Frontal cortex (tissue), 4 donors: ENCODE measurements around the gene TMEM39B. TPM values are rescaled to one million over a fixed set of nuclear protein-coding genes. Genes with fewer than 3 reads are reported as not detected.
"Not testable (repeated sequence)": the region's sequence is repeated elsewhere in the genome, so short reads cannot be mapped to it uniquely, and the experiment has no call there.

Experiments
- DNase-seq, 2 donors: peaks; one replicate each; pipeline ENCODE4 v3.0.0; 2012; ENCODE audit warnings: low spot score in 2 of 2
- FAIRE-seq: peaks from 2 replicates; lab custom pipeline; 2012; peaks lifted over from hg19 to GRCh38; lab: Jason Lieb, UNC
- total RNA-seq: library from RNA; depleted of rRNA; stranded (reverse); fragments of >200 nt; gene quantifications from one replicate; pipeline ENCODE4 v1.2.3, GENCODE V29; 2014
- donor health status: control.
- donor health status: control.
- donor health status: control.

The TMEM39B gene
- total RNA-seq: 5.3 TPM

DNA sequence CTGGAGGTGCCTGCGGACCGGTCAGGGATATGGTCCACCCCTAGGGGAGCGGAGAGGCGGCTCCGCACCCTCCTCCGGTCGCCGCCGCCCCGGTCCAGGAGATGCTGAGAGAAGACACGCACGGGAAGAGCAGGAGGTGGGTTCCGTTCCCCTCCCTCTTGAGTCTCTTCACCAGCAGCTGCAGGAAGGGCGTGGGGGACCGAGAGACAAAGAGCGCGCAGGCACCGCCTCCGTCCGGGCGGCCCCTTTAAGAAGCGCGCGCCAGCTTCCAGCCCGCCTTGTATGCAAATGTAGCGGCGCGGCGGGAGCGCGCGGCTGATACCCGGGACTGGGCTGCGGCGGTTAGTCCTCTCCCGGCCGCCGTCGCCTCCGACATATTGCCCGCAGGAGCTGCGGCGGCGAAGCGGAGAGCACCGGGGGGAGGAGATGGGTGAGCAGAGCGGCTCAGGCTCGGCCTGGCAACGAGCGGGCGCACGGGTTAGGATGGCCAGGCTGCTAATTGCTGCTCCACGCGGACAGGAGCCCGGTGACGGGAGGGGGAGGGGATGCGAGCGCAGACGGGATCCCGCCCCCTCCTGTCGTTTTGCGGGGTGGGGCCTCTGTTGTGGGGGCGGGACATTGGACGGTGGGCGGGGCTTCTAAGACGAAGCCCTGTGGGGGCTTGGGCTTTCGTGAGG is at the start of gene TMEM39B:
TMEM39B (plus strand) TSS at position 318 of the 677 bp plus-strand sequence; CDS start at position 427, 109 bp downstream.
- no peak for FAIRE-seq
- DNase-seq: peak; percentile 87 to 93

- DNase-seq (no peak), FAIRE-seq (no peak)
Observed at GRCh38 chr1:32023351-32023750, 49.4 kb upstream of the TMEM39B start.

DNA sequence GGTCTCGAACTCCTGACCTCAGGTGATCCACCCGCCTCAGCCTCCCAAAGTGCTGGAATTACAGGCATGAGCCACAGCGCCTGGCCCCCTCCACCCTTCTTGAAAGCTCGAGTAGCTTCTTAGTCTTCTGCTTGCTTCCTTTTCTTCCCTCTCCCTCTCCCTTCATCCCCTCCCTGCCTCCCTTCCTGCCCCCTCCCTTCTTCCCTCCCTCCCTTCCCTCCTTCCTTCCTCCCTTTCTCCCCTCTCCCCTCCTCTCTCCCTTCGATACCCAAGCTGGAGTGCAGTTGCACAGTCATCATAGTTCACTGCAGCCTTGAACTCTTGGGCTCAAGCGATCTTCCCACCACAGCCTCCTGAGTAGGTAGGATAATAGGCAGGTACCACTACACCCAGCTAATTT is 47.2 kb upstream of the TMEM39B start:
- FAIRE-seq: no peak
- no peak for DNase-seq

DNA sequence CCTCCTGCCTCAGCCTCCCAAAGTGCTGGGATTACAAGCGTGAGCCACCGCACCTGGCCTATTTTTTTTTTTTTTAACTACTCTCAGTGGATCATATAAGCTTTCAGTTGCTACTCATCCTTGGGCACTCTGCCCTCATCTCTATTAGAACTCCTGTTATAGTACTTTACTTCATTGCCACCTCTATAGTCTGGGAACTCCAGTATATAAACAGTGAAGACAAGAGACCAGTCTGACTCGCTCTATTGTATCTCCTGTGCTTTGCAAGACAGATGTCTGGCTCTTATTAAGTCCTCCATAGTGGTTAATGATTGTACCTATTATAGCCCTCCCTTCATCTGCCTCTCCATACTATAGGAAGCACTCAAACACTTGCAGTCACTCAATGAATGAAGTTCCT is 44.0 kb upstream of the TMEM39B start:
- no peak for DNase-seq
- FAIRE-seq: no peak

DNA sequence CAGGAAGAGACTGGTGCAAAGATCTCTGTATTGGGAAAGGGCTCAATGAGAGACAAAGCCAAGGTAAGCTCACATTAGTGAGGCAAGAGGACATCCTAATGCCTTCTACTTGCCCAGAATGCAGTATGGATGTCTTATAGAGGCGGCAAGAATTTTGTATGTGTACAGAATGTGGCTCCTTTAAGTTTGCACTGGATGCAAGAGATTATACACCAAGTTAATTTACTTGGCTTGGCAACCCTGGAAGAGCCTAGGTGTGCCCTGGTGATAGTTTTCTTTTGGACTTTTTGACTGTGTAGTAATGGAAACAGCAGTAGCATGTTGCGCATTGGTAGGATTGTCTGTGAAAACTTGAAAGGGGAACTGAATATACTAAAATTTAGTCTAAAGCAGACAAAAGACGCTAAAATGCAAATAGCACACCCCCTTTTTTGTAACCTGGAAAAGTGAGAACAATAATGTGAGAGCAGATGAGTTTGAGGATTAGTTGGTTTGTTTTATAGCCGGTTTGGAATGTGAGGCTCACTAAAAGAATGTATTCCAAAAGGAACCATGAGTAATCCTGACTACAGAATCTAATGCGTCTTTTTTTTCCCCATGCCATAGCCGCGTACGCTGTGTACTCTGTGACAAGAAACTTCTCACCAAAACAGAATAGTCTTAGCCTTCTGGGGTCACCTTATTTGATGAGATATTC is 41.0 kb upstream of the TMEM39B start:
- DNase-seq (no peak), FAIRE-seq (no peak)

DNA sequence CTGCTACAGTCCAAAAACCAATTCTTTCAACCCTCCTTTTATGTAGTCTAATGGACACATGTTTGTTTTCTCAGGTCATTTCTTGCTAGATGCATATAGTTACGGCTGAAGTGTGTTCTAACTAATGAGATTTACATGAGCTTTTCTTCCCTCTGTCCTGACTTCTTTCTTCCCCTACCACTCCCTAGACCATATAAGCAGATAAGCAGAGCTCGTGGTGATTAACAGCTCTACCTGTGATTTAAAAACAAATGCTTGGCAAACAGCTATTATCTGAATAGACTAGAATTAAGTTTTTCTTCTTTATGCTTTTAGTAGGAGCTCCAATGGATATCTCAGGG is 40.5 kb upstream of the TMEM39B start:
- no peak for DNase-seq
- no peak for FAIRE-seq

DNA sequence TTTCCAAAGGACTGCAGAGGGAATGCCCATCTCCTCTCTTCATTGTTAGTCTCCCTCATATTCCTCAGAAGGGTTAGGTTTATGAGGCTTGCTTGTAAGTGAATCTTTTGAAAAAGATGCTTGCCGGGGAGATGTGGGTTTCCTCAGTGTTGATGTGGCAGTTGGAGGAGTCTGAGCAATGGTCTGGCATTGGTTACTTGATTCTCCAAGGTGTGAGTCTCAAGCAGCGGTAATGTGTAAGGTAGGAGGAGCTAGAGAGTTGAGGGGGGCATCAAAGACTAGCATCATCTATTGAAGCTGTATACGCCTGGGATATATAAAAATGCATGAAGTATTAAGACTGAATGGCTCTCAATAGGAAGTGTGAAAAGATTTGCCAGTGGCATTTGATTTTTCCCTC is 37.6 kb upstream of the TMEM39B start:
- DNase-seq: no peak
- no peak for FAIRE-seq

DNA sequence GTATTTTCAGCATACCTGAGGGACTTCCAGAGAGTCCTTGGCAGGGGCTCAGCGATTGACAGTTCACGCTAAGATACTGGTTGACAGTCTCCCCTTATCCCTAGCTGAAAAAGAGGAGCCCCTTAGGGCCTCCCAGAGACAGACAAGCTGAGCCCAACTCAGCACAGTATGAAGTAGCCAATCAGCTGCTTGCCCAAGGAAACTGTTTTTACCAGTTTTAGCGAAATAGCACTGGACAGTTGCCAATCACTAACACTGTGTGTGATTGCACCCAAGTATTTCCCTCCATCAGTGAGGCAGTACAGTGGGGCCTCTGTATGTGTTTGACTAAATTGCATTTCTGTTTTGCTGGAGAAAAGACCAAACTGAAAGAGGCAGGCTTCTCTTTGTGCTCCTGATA is 32.0 kb upstream of the TMEM39B start:
- DNase-seq (no peak), FAIRE-seq (no peak)

DNA sequence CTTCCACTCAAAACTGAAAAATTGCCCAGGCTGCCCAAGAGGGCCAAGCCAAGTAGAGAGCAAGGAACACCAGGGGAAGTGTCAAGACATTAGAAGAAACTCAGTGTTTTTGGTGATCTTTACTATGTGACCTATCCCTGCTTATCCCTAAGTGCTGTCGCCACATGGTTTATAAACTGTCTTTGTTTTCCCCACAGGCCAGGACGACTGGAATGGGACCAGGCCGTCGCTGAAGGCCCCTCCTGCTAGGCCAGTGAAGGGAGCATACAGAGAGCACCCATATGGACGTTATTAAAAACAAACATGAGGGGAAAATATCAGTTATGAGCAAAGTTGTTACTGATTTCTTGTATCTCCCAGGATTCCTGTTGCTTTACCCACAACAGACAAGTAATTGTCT is 30.4 kb upstream of the TMEM39B start:
- FAIRE-seq (no peak), DNase-seq (no peak)

DNA sequence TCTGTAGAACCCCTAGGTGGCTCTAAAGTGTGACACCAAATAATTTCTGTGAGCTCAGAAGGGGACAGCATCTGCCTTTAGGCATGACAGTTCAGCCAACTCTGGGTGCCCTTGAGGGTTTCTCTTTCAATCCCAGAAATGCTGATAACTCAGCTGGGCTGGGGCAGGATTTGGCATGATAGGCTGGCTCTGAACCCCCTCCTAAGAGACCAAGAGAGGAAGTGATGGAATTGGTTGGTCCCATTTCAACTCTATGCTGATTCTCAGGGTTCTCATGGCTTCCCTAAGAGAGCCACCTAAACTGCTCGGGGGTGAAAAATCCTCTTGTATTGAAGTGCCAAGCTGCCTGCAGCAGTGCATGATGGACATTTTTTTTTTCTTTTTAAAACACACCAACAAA is 28.5 kb upstream of the TMEM39B start:
- FAIRE-seq: no peak

DNA sequence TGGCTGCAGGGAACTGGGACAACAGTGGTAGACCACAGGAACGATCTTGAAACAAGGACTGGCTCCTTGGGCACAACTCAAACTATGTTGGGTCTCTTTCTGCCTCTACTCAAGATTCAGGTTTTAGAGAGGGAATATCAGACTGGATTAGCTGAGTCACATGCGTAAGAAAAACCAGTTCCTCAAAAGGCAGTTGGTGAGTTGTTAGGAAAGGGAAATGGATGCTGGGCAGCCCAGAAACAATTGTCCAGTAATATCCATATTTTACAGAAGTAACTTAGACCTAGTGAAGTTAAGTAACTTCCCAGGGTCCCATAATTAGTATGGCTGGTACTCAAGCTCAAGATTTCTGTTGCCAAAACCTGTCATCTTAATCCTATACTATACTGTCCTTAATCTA is 27.0 kb upstream of the TMEM39B start:
- no peak for FAIRE-seq

More for the DNA sequence above, 28.5 kb upstream of the TMEM39B start:
- DNase-seq: no peak

GRCh38 chr1:32047701-32048100 is 25.0 kb upstream of the TMEM39B start:
- FAIRE-seq (no peak), DNase-seq (no peak)

More for the DNA sequence above, 27.0 kb upstream of the TMEM39B start:
- DNase-seq: no peak

DNA sequence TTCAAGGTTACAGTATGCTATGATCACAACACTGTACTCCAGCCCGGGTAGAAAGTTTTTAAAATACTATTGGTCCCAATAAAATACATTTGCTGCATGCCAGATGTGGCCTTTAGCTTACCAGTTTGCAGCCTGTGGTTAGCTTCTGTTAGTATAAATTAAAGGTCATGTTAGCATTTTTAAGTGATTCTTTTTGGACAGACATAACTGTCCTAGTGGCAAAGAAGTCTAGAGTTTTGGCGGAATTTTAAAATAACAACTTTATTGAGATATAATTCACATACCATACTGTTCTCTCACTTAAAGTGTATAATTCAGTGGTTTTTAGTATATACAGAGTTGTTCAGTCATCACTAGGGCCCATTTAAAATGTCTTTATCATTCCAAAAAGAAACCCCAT is 24.3 kb upstream of the TMEM39B start:
- FAIRE-seq: no peak
- DNase-seq: no peak

DNA sequence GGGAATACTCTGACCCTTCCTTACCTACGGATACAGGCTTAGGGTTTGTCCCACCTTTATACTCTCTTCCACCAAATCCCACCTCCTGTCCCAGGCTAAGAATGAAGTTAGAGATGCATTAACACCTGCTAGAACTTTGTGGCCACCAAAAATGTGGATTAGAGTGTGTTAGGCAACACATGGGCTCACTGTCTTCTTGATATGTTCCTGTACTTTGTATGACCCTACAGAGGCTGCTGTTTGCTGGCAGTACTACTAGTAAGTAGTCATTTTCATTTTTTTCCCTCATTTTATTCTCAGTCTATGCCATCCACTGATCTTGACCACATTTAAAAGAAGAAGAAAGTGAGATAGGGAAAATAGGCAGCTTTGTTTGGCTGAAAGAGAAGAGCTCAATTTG is 21.0 kb upstream of the TMEM39B start:
- FAIRE-seq: no peak
- no peak for DNase-seq

GRCh38 chr1:32052887-32053286 is 19.9 kb upstream of the TMEM39B start:
- DNase-seq: no peak
- FAIRE-seq: no peak

DNA sequence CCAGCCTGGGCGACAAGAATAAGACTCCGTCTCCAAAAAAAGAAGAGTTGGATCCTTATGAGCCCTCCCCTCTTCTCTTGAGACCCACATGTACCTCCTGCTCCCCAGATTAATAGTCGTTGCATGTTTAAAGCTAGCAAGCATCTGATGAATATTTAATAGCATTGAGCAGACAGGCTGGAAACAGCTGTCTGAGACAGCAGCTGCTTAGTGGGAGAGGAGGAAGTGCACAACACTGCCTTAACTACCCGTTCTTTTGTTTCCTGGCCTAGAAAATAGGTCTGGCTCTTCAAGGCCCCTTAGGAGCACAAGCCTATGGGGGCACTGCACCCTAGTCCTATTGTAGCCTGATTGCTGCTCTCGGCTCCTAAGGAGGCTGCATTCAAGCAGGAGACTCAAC is 17.3 kb upstream of the TMEM39B start:
- DNase-seq (no peak), FAIRE-seq (no peak)

- FAIRE-seq (no peak), DNase-seq (no peak)
Observed at GRCh38 chr1:32056598-32056997, 16.1 kb upstream of the TMEM39B start.

DNA sequence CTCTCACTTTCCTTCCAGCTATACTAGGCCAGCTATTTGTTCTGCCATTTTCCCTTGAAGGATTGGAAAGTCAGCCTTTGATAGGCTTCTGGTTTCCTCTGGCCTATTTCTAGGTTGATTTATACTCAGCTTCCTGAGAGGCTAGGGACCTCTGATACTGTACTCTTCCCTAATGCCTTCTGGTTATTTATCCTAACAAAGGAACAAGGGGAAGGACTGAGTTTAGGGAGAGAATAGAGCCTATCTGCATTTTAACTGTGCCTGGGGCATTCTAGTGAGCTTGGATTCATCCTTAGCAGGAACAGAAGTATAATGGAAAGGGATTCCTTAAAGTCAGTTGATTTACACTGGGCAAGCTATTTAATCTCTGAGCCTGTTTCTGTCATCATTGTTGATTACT is 11.8 kb upstream of the TMEM39B start:
- DNase-seq (no peak), FAIRE-seq (no peak)

DNA sequence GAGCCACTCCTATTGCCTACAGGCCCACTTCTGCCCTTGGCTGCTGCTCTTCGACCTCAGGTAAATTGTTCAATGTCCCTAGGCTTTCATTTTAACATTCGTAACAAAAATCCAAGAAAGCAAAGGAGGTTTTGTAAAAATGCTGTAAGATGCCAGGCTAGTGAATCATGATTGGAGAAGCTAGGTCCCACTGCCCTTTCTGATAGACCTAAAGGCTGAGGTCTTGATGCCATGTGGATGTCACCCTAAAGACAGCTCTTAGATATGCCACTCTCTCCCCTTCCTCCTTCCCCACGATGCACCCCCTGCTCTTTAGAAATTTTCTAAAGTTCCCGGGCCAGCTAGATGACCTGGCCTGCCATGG is 9.9 kb upstream of the TMEM39B start:
- FAIRE-seq: no peak

GRCh38 chr1:32063261-32063681 is 9.5 kb upstream of the TMEM39B start:
- DNase-seq (peak in 1 of 2 donors; percentile 62), FAIRE-seq (no peak)

More for the DNA sequence above, 9.9 kb upstream of the TMEM39B start:
- DNase-seq: no peak

DNA sequence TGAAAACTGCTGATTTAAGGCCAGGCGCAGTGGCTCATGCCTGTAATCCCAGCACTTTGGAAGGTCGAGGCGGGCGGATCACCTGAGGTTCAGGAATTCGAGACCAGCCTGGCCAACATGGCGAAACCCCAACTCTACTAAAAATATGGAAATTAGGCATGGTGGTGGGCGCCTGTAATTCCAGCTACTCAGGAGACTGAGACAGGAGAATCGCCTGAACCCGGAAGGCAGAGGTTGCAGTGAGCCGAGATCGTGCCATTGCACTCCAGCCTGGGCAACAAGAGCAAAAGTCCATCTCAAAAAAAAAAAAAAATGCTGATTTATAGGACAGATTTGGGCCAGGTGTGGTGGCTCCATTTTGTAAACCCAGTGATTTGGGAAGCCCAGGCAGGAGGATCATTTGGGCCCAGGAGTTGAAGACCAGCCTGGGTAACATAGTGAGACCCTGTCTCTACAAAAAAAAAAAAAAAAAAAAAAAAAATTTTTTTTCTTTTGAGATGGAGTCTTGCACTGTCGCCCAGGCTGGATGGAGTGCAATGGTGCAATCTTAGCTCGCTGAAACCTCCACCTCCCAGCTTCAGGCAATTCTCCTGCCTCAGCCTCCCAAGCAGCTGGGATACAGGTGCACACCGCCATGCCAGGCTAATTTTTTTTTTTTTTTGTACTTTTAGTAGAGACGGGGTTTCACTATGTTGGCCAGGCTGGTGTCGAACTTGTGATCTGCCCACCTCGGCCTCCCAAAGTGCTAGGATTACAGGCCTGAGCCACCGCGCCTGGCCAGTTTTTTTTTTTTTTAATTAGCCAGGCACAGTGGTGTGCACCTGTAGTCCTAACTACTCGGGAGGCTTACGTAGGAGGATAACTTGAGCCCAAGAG is 6.9 kb upstream of the TMEM39B start:
- DNase-seq, FAIRE-seq: not testable (repeated sequence)
